Measurements from ENCODE around the gene KIAA0825.

DNA sequence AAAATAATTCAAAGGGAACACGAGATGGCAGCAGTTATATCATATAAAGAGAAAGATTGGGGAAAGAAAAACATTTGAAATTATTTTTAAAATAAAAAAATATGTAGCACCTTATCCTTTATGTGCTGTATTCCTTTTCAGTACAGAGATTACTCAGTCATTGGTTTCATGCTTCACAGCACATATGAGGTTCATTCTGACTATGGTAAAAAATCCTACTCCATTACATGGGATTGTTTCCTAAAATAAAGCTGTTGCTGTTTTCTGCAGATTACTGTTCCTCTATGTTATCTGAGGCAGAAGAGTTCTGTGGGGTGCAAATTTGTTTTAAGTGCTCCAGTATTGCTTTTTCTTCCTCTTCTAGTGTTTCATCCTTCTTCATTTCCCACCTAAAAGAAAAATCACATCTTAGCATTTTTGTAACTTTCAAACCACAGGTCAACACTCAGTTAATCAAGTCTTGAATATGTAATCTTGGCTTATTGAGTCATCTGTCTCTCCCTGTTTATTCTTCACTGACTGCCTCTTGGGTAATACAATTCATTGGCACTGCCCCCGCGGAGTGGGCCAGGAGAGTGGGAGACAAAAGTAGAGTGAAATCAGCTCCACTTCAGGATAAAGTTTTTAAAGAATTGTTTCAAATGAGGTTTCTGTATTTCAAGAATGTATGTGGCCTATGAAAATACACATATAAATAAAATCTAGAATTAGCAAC is 464.5 kb downstream of the KIAA0825 start:
- TF ChIP-seq, protein P1, sequence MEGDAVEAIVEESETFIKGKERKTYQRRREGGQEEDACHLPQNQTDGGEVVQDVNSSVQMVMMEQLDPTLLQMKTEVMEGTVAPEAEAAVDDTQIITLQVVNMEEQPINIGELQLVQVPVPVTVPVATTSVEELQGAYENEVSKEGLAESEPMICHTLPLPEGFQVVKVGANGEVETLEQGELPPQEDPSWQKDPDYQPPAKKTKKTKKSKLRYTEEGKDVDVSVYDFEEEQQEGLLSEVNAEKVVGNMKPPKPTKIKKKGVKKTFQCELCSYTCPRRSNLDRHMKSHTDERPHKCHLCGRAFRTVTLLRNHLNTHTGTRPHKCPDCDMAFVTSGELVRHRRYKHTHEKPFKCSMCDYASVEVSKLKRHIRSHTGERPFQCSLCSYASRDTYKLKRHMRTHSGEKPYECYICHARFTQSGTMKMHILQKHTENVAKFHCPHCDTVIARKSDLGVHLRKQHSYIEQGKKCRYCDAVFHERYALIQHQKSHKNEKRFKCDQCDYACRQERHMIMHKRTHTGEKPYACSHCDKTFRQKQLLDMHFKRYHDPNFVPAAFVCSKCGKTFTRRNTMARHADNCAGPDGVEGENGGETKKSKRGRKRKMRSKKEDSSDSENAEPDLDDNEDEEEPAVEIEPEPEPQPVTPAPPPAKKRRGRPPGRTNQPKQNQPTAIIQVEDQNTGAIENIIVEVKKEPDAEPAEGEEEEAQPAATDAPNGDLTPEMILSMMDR (IDR thresholded peaks at IDR 0.05; ENCODE audit: low read depth, low read length): no peak
- no peak for TF ChIP-seq POLR2A (IDR thresholded peaks at IDR 0.05; ENCODE audit: extremely low read depth, insufficient read length)
- TF ChIP-seq, protein P2, sequence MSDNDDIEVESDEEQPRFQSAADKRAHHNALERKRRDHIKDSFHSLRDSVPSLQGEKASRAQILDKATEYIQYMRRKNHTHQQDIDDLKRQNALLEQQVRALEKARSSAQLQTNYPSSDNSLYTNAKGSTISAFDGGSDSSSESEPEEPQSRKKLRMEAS (IDR thresholded peaks at IDR 0.05; ENCODE audit: low read depth, low read length): no peak
- TF ChIP-seq MYC (IDR thresholded peaks at IDR 0.05; ENCODE audit: low read depth, low read length): no peak
